ENCODE measurements around the gene MAPKBP1.

Gene MAPKBP1

DNA sequence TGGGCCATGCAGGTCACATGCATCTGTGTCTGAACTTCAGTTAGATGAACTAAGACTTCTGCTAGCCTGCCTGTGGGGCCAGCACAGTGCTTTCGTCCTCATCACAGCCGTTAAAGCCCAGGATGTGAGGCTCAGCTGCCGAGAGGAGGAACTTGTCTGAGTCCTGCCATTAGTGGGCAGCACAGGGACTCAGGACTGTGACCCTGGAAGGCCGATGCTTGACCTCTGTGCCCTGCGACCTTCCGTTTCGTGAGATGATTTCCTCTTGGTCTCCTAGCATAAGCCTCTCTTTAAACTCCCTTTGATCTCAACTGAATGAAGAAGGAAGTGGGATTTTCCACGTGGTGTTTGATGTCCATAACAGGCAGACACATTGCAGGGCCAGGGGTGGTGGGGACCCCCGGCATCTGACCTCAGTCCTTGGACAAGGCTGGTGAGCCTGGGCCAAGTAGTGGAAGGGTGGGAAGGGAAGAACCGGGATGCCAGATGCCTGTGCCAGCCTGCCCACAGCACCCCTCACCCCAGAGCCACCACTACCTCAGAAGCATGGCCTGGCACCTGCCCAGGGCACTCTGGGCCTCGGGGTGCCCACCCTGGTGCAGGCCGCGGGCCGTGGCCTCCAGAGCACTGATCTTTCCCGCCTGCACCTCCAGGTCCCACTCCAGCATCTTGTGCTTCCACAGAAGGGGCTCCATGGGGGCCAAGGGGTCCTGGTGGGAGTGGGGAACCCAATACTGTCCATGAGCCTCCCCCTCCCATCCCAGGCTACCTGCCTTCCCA, 86.0 kb downstream of the MAPKBP1 start:
- TF ChIP-seq POLR2AphosphoS5 (IDR thresholded peaks at IDR 0.05; ENCODE audit: low read depth) (no peak), SPI1 (IDR thresholded peaks at IDR 0.05; ENCODE audit: borderline replicate concordance, low read depth) (no peak; the same call in 1 of the 2 replicates), GABPA (IDR thresholded peaks at IDR 0.05; ENCODE audit: low read depth) (no peak)
- TF ChIP-seq, protein P1, sequence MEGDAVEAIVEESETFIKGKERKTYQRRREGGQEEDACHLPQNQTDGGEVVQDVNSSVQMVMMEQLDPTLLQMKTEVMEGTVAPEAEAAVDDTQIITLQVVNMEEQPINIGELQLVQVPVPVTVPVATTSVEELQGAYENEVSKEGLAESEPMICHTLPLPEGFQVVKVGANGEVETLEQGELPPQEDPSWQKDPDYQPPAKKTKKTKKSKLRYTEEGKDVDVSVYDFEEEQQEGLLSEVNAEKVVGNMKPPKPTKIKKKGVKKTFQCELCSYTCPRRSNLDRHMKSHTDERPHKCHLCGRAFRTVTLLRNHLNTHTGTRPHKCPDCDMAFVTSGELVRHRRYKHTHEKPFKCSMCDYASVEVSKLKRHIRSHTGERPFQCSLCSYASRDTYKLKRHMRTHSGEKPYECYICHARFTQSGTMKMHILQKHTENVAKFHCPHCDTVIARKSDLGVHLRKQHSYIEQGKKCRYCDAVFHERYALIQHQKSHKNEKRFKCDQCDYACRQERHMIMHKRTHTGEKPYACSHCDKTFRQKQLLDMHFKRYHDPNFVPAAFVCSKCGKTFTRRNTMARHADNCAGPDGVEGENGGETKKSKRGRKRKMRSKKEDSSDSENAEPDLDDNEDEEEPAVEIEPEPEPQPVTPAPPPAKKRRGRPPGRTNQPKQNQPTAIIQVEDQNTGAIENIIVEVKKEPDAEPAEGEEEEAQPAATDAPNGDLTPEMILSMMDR (IDR thresholded peaks at IDR 0.05; ENCODE audit: insufficient read depth, low read length) = no peak
- TF ChIP-seq, protein P2, sequence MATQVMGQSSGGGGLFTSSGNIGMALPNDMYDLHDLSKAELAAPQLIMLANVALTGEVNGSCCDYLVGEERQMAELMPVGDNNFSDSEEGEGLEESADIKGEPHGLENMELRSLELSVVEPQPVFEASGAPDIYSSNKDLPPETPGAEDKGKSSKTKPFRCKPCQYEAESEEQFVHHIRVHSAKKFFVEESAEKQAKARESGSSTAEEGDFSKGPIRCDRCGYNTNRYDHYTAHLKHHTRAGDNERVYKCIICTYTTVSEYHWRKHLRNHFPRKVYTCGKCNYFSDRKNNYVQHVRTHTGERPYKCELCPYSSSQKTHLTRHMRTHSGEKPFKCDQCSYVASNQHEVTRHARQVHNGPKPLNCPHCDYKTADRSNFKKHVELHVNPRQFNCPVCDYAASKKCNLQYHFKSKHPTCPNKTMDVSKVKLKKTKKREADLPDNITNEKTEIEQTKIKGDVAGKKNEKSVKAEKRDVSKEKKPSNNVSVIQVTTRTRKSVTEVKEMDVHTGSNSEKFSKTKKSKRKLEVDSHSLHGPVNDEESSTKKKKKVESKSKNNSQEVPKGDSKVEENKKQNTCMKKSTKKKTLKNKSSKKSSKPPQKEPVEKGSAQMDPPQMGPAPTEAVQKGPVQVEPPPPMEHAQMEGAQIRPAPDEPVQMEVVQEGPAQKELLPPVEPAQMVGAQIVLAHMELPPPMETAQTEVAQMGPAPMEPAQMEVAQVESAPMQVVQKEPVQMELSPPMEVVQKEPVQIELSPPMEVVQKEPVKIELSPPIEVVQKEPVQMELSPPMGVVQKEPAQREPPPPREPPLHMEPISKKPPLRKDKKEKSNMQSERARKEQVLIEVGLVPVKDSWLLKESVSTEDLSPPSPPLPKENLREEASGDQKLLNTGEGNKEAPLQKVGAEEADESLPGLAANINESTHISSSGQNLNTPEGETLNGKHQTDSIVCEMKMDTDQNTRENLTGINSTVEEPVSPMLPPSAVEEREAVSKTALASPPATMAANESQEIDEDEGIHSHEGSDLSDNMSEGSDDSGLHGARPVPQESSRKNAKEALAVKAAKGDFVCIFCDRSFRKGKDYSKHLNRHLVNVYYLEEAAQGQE (IDR thresholded peaks at IDR 0.05; ENCODE audit: insufficient replicate concordance, low read depth) = no peak
- no peak overlapping the region for H3K4me3 ChIP-seq (replicated peaks; ENCODE audit: insufficient read depth, low read length)
- DNase-seq (ENCODE audit: low read depth in 1 of 2, low spot score in 1 of 2) = peak in 1 of 2 experiments; percentile 4
- H3K27ac ChIP-seq (replicated peaks) = no peak overlapping the region
- H3K27me3 ChIP-seq (ENCODE audit: insufficient read depth, poor library complexity, severe bottlenecking) = peaks cover 2% of the 10 kb centered on the region

DNA sequence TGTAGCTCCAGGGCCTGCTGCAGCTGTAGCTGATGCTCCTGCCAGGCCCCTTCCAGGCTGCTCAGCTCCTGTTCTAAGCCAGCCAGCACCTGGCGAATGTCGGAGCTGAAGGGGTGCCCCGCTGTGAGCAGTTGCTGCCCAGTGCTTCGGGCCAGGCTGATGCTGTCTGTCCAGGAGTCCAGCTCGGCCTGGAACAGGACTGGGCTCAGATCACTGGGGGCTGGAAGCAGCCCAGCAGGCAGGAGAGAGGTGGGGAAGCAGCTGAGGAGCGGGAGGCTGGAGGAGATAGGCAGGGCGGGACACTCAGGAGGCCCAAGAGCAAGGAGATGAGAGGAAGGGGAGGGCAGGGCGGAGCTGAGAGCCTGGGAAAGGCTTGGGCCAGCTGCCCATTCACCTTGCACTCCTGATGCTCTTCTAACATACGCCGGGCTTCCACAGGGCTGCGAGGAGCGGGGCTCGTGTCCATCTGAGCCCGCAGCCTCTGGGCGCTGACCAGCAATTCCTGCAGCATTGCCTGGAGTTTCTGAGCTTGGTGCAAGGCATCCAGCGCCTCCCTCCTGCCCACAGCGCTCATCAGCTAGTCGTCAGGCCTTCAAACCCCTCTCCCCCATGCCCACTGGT, 87.6 kb downstream of the MAPKBP1 start:
- Histone ChIP-seq H3K27me3 (ENCODE audit: insufficient read depth, poor library complexity, severe bottlenecking) (peaks cover 2% of the 10 kb centered on the region), H3K4me3 (replicated peaks; ENCODE audit: insufficient read depth, low read length) (no peak overlapping the region), H3K27ac (replicated peaks) (no peak overlapping the region)
- DNase-seq (ENCODE audit: low read depth in 1 of 2, low spot score in 1 of 2) = no peak
- no peak for TF ChIP-seq GABPA (IDR thresholded peaks at IDR 0.05; ENCODE audit: low read depth)

DNA sequence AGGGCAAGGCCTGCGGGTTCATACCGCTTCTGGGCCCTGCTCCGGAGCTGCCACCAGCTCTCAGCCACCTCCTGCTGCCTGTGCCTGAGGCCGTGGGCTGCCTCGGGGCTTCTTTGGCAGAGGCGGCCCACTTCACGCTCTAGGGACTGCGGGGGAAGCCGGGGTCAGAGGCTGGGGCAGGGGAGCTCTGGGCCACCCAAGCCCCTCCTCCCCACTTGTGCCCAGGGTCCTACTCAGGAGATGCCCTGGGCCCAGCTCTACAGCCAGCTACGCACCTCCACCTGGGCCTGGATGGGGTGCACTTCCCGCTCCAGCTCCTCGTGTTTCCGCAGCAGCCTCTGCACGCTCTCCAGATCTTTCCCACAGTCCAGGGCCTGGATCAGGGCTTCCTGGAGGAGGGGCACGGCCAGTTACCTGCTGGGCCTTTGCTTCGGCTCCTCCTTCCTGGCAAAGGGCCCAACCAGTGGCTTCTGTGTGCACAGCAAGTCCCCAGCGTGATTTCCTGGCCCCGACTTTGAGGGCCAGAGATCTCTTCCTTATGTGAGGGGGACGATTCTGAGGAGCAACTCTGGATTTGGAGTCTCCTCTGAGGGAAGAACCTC, 88.3 kb downstream of the MAPKBP1 start:
- Histone ChIP-seq H3K27ac (replicated peaks) (no peak overlapping the region), H3K4me3 (replicated peaks; ENCODE audit: insufficient read depth, low read length) (no peak overlapping the region), H3K27me3 (ENCODE audit: insufficient read depth, poor library complexity, severe bottlenecking) (peaks cover 2% of the 10 kb centered on the region)
- no peak for TF ChIP-seq SPI1 (IDR thresholded peaks at IDR 0.05; ENCODE audit: borderline replicate concordance, low read depth)
- no peak for TF ChIP-seq GABPA (IDR thresholded peaks at IDR 0.05; ENCODE audit: low read depth)
- TF ChIP-seq POLR2AphosphoS5 (IDR thresholded peaks at IDR 0.05; ENCODE audit: low read depth) = no peak
- TF ChIP-seq, protein P2 (IDR thresholded peaks at IDR 0.05; ENCODE audit: insufficient replicate concordance, low read depth) = no peak
- TF ChIP-seq, protein P1 (IDR thresholded peaks at IDR 0.05; ENCODE audit: insufficient read depth, low read length) = no peak
- no peak for DNase-seq (ENCODE audit: low read depth in 1 of 2, low spot score in 1 of 2)

DNA sequence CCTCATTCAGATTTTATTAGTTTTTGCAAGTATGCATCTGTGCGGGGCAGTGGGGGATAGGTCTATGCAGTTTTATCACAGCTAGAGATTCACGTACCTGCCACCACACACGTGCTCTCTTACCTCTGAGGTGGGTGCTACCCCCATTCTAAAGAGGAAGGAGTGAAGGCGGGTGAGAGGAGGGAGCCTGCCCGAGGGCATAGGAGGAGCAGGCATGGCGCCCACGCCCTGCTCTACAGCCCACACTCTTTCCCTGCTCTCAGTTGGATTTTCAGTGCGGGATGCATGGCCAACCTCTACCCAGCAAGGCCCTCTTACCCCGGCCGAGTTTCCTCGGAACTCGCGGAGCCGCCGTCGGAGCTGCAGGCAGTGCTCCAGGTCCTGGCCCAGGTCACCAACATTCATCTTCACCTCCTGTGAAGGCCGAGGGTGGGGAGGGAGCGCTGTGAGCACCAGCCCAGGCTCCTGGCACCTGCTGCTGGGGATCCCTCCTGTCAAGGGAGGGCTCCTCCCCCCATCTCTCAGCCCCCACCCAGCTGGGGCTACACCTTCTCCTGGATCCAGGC, 91.3 kb downstream of the MAPKBP1 start:
- Histone ChIP-seq H3K27ac (replicated peaks) (no peak overlapping the region), H3K27me3 (ENCODE audit: insufficient read depth, poor library complexity, severe bottlenecking) (peaks cover 2% of the 10 kb centered on the region), H3K4me3 (replicated peaks; ENCODE audit: insufficient read depth, low read length) (no peak overlapping the region)
- TF ChIP-seq, protein P1 (IDR thresholded peaks at IDR 0.05; ENCODE audit: insufficient read depth, low read length) = no peak
- TF ChIP-seq POLR2AphosphoS5 (IDR thresholded peaks at IDR 0.05; ENCODE audit: low read depth) (no peak), GABPA (IDR thresholded peaks at IDR 0.05; ENCODE audit: low read depth) (no peak), SPI1 (IDR thresholded peaks at IDR 0.05; ENCODE audit: borderline replicate concordance, low read depth) (no peak)
- TF ChIP-seq, protein P2 (IDR thresholded peaks at IDR 0.05; ENCODE audit: insufficient replicate concordance, low read depth) = no peak
- no peak for DNase-seq (ENCODE audit: low read depth in 1 of 2, low spot score in 1 of 2)
